Measurements from ENCODE around the gene IGFLR1. TPM values are rescaled to one million over a fixed set of nuclear protein-coding genes. Genes with fewer than 3 reads are reported as not detected.

Gene IGFLR1
- total and polyA plus RNA-seq, 2 experiments from 2014 or later = 2.6 to 5.5 TPM

- H3K9me3 ChIP-seq (ENCODE audit: low read depth) = no peaks in the 10 kb centered on the region
- peak in 1 of 2 donors; percentile 33 for DNase-seq (ENCODE audit: low read depth in 1 of 2, low spot score in 1 of 2)
- no peaks in the 10 kb centered on the region for H3K36me3 ChIP-seq
Observed at GRCh38 chr19:35784503-35785338, 42.5 kb upstream of the IGFLR1 start.

GRCh38 chr19:35783469-35784434 lies 41.5 kb upstream of the IGFLR1 start:
- H3K36me3 ChIP-seq = no peaks in the 10 kb centered on the region
- no peak for DNase-seq (ENCODE audit: low read depth in 1 of 2, low spot score in 1 of 2)
- no peak overlapping the region for H3K27ac ChIP-seq
- no peaks in the 10 kb centered on the region for H3K4me1 ChIP-seq (ENCODE audit: low read depth)
- no peak for TF ChIP-seq CTCF (IDR thresholded peaks at IDR 0.05; ENCODE audit: low read depth, low read length)
- H3K9me3 ChIP-seq (ENCODE audit: low read depth) = no peaks in the 10 kb centered on the region
- H3K4me3 ChIP-seq = no peak overlapping the region
- no peaks in the 10 kb centered on the region for H3K27me3 ChIP-seq

More at GRCh38 chr19:35784503-35785338, 42.5 kb upstream of the IGFLR1 start:
- no peaks in the 10 kb centered on the region for H3K4me1 ChIP-seq (ENCODE audit: low read depth)
- no peak overlapping the region for H3K27ac ChIP-seq
- no peaks in the 10 kb centered on the region for H3K27me3 ChIP-seq
- no peak overlapping the region for H3K4me3 ChIP-seq
- no peak for TF ChIP-seq CTCF (IDR thresholded peaks at IDR 0.05; ENCODE audit: low read depth, low read length)

GRCh38 chr19:35782589-35782988 lies 40.3 kb upstream of the IGFLR1 start:
- no peak for DNase-seq (ENCODE audit: low read depth in 1 of 2, low spot score in 1 of 2)
- no peaks in the 10 kb centered on the region for H3K9me3 ChIP-seq (ENCODE audit: low read depth)
- H3K27me3 ChIP-seq = no peaks in the 10 kb centered on the region
- H3K4me3 ChIP-seq = no peak overlapping the region
- no peak overlapping the region for H3K27ac ChIP-seq
- no peaks in the 10 kb centered on the region for H3K4me1 ChIP-seq (ENCODE audit: low read depth)
- no peaks in the 10 kb centered on the region for H3K36me3 ChIP-seq
- TF ChIP-seq CTCF (IDR thresholded peaks at IDR 0.05; ENCODE audit: low read depth, low read length) = no peak

GRCh38 chr19:35781650-35782049 lies 39.4 kb upstream of the IGFLR1 start:
- no peak for DNase-seq (ENCODE audit: low read depth in 1 of 2, low spot score in 1 of 2)

More at GRCh38 chr19:35781650-35782049, 39.4 kb upstream of the IGFLR1 start:
- no peaks in the 10 kb centered on the region for H3K36me3 ChIP-seq
- H3K27me3 ChIP-seq = no peaks in the 10 kb centered on the region
- no peaks in the 10 kb centered on the region for H3K9me3 ChIP-seq (ENCODE audit: low read depth)
- no peak for TF ChIP-seq CTCF (IDR thresholded peaks at IDR 0.05; ENCODE audit: low read depth, low read length)
- no peak overlapping the region for H3K4me3 ChIP-seq
- no peak overlapping the region for H3K27ac ChIP-seq
- H3K4me1 ChIP-seq (ENCODE audit: low read depth) = no peaks in the 10 kb centered on the region

Data from cardiac muscle cell (in vitro differentiated cells and primary cell).